Skeletal muscle satellite cell (primary cell): Measurements from ENCODE around the gene PCED1B.

Source experiments
- H3K27me3 ChIP-seq: 2 replicates; pipeline ENCODE4 v1.7.0; 2013; ENCODE audit warnings: low read length; ENCODE audit not compliant: control insufficient read depth, insufficient read depth
- H3K36me3 ChIP-seq: 2 replicates; pipeline ENCODE4 v1.7.0; 2013; ENCODE audit warnings: mild to moderate bottlenecking, control low read depth, low read length; ENCODE audit not compliant: insufficient read depth
- H3K4me1 ChIP-seq: 2 replicates; pipeline ENCODE4 v1.7.0; 2013; ENCODE audit warnings: low read length; ENCODE audit not compliant: control insufficient read depth, insufficient read depth
- H3K4me2 ChIP-seq: 2 replicates; pipeline ENCODE4 v1.7.0; 2013; ENCODE audit warnings: mild to moderate bottlenecking, low read length
- H3K4me3 ChIP-seq: 2 replicates; pipeline ENCODE4 v1.7.0; 2013; ENCODE audit warnings: low read length
- H3K9ac ChIP-seq: 2 replicates; pipeline ENCODE4 v1.7.0; 2013; ENCODE audit warnings: mild to moderate bottlenecking, low read depth, low read length, moderate library complexity
- H3K9me3 ChIP-seq: replicated peaks from 2 replicates; pipeline ENCODE4 v1.7.0; 2013; ENCODE audit warnings: mild to moderate bottlenecking, control low read depth, low read length

The PCED1B gene

GRCh38 chr12:47219243-47219642 is 139.8 kb downstream of the PCED1B start:
- Histone ChIP-seq H3K4me1 (peaks cover 27% of the 10 kb centered on the region), H3K9ac (no peak overlapping the region), H3K27me3 (no peaks in the 10 kb centered on the region), H3K4me3 (no peak overlapping the region), H3K4me2 (no peak overlapping the region), H3K9me3 (no peaks in the 10 kb centered on the region), H3K36me3 (no peaks in the 10 kb centered on the region)

- Histone ChIP-seq H3K9me3 (no peaks in the 10 kb centered on the region), H3K9ac (no peak overlapping the region), H3K4me2 (no peak overlapping the region), H3K4me1 (peaks cover 23% of the 10 kb centered on the region), H3K36me3 (no peaks in the 10 kb centered on the region), H3K27me3 (no peaks in the 10 kb centered on the region), H3K4me3 (no peak overlapping the region)
Measured at GRCh38 chr12:47221256-47222023, 142.0 kb downstream of the PCED1B start.

GRCh38 chr12:47222520-47223030 is 143.2 kb downstream of the PCED1B start:
- no peaks in the 10 kb centered on the region for H3K9me3 ChIP-seq
- H3K4me1 ChIP-seq: peaks cover 17% of the 10 kb centered on the region
- H3K4me3 ChIP-seq: no peak overlapping the region
- no peaks in the 10 kb centered on the region for H3K27me3 ChIP-seq
- H3K9ac ChIP-seq: no peak overlapping the region
- H3K4me2 ChIP-seq: no peak overlapping the region
- H3K36me3 ChIP-seq: no peaks in the 10 kb centered on the region

- H3K9ac ChIP-seq: peak overlapping the region; percentile 56
- H3K36me3 ChIP-seq: no peaks in the 10 kb centered on the region
- no peaks in the 10 kb centered on the region for H3K27me3 ChIP-seq
- H3K4me3 ChIP-seq: no peak overlapping the region
- no peaks in the 10 kb centered on the region for H3K9me3 ChIP-seq
- H3K4me2 ChIP-seq: peak overlapping the region; percentile 52
- peaks cover 17% of the 10 kb centered on the region for H3K4me1 ChIP-seq
Measured at GRCh38 chr12:47223031-47223847, 143.8 kb downstream of the PCED1B start.

- H3K4me3 ChIP-seq: no peak overlapping the region
- no peaks in the 10 kb centered on the region for H3K9me3 ChIP-seq
- H3K9ac ChIP-seq: peak overlapping the region; percentile 56
- H3K36me3 ChIP-seq: no peaks in the 10 kb centered on the region
- H3K4me2 ChIP-seq: peak overlapping the region; percentile 52
- H3K27me3 ChIP-seq: no peaks in the 10 kb centered on the region
- H3K4me1 ChIP-seq: peaks cover 17% of the 10 kb centered on the region
Measured at GRCh38 chr12:47223848-47224213, 144.4 kb downstream of the PCED1B start.

- Histone ChIP-seq H3K4me2 (no peak overlapping the region), H3K9me3 (no peaks in the 10 kb centered on the region), H3K27me3 (no peaks in the 10 kb centered on the region), H3K36me3 (no peaks in the 10 kb centered on the region), H3K4me3 (no peak overlapping the region), H3K4me1 (peaks cover 17% of the 10 kb centered on the region), H3K9ac (no peak overlapping the region)
Measured at GRCh38 chr12:47224563-47225133, 145.2 kb downstream of the PCED1B start.

- peaks cover 17% of the 10 kb centered on the region for H3K4me1 ChIP-seq
- H3K36me3 ChIP-seq: no peaks in the 10 kb centered on the region
- no peak overlapping the region for H3K9ac ChIP-seq
- no peaks in the 10 kb centered on the region for H3K9me3 ChIP-seq
- no peaks in the 10 kb centered on the region for H3K27me3 ChIP-seq
- H3K4me2 ChIP-seq: no peak overlapping the region
- no peak overlapping the region for H3K4me3 ChIP-seq
Measured at GRCh38 chr12:47225356-47225755, 145.9 kb downstream of the PCED1B start.

- H3K9me3 ChIP-seq: no peaks in the 10 kb centered on the region
- no peaks in the 10 kb centered on the region for H3K27me3 ChIP-seq
- no peaks in the 10 kb centered on the region for H3K36me3 ChIP-seq
- no peak overlapping the region for H3K4me2 ChIP-seq
- no peak overlapping the region for H3K4me3 ChIP-seq
- H3K9ac ChIP-seq: no peak overlapping the region
- peaks cover 13% of the 10 kb centered on the region for H3K4me1 ChIP-seq
Measured at GRCh38 chr12:47226199-47226598, 146.8 kb downstream of the PCED1B start.

- no peaks in the 10 kb centered on the region for H3K36me3 ChIP-seq
Measured at GRCh38 chr12:47228802-47229201, 149.4 kb downstream of the PCED1B start.

GRCh38 chr12:47231456-47231855 is 152.0 kb downstream of the PCED1B start:
- no peak overlapping the region for H3K4me3 ChIP-seq
- peaks cover 6% of the 10 kb centered on the region for H3K36me3 ChIP-seq
- no peak overlapping the region for H3K4me2 ChIP-seq
- no peaks in the 10 kb centered on the region for H3K9me3 ChIP-seq
- no peak overlapping the region for H3K9ac ChIP-seq
- H3K4me1 ChIP-seq: peaks cover 10% of the 10 kb centered on the region
- no peaks in the 10 kb centered on the region for H3K27me3 ChIP-seq

More at GRCh38 chr12:47228802-47229201, 149.4 kb downstream of the PCED1B start:
- H3K4me3 ChIP-seq: no peak overlapping the region
- H3K4me1 ChIP-seq: peaks cover 7% of the 10 kb centered on the region
- H3K4me2 ChIP-seq: no peak overlapping the region
- no peak overlapping the region for H3K9ac ChIP-seq
- no peaks in the 10 kb centered on the region for H3K27me3 ChIP-seq
- no peaks in the 10 kb centered on the region for H3K9me3 ChIP-seq

GRCh38 chr12:47234576-47235141 is 155.2 kb downstream of the PCED1B start:
- Histone ChIP-seq H3K27me3 (no peaks in the 10 kb centered on the region), H3K4me3 (no peak overlapping the region), H3K4me1 (peaks cover 31% of the 10 kb centered on the region), H3K36me3 (peaks cover 6% of the 10 kb centered on the region), H3K9ac (no peak overlapping the region), H3K9me3 (no peaks in the 10 kb centered on the region), H3K4me2 (no peak overlapping the region)
